Stimulated activated CD4-positive, alpha-beta T cell treated with anti-CD3 and anti-CD28 coated beads, TNF-alpha, amount 100 ng/mL, for 48 hours (primary cell): Measurements from ENCODE around the gene APOBEC3F.
A peak's percentile ranks its signal among the peaks of the same experiment; 100 is the strongest.
"Not testable (repeated sequence)": the region's sequence is repeated elsewhere in the genome, so short reads cannot be mapped to it uniquely, and the experiment has no call there.

Experiments
- DNase-seq, 3 donors: peaks; one replicate each; pipeline ENCODE4 v3.0.0-alpha.2; 2020; ENCODE audit warnings: low read depth in 3 of 3

The APOBEC3F gene

DNA sequence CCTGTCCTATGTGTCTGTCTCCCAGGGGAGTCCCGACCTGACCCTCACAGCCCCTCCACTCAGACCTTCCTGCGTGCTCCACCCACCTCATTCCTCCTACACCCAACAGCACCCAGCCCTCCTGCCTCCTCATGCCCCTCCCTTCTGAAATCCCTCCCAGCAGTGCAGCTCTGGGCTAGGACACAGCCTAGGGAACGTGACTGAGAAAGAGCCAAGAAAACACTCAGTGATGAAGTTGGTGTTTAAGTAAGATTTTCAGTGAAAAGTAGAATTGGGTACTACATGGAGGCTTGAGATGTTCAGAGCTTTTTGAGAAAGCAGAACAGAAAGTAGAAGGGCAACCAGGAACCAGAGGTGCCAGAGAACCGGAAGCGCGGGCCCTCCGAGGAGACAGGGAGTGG lies 31.9 kb downstream of the APOBEC3F start:
- DNase-seq = not testable (repeated sequence)

DNA sequence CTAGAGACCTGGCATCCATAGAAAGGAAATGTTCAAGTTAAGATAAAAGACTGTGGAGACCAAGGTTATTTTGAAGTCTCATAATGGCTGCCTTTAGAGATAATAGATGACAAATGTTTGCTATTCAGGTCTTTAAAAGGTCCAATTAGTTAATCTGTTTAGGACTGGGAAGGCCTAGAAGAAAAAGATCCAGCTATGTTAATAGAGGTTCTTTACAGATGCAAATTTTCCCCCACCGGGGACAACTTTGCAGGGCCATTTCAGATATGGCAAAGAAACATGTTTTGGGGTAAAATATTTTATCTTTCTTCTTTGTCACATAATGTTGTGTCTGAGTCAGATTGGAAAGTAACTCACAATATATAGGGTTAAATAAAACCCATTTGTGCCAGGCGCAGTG lies 33.3 kb downstream of the APOBEC3F start:
- no peak for DNase-seq

DNA sequence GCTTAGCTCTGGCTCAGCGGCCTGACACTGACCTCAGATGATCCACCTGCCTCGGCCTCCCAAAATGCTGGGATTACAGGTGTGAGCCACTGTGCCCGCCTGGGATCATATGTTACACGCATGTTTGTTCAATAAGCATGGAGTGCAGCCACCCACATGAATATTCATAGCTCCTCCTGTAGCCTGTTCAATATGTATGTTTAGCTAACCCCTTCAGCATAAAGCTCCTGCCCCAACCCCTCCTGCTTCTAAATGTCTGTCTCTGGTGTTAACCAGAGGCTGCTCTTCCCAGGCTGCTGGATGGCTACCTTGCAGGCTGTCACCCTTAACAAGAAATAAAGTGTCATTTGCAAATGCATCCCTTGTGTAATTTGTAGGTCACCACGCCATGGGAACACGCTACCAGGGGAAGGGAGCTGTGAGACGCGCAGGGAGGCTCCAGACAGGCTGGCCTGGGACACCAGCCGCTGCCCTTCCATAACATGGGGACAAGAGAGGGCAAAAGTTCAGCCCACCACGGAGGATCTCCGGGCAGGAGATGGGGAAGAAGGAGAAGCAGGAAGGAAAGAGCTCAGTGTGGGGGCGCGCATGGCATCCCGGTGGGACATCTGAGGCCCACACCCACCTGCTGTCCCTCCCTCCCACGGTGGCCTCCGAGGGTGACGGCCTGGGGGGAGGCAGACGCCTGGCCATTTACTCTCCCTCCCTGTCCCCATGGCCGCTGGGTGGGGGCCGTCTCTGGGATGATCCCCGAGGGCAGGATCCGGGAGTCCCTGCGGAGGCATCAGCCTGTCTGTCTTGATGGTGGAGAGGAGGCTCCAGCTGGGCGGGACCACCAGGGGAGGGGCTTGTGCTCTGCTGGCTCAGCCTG lies 35.7 kb downstream of the APOBEC3F start:
- DNase-seq = not testable (repeated sequence)

DNA sequence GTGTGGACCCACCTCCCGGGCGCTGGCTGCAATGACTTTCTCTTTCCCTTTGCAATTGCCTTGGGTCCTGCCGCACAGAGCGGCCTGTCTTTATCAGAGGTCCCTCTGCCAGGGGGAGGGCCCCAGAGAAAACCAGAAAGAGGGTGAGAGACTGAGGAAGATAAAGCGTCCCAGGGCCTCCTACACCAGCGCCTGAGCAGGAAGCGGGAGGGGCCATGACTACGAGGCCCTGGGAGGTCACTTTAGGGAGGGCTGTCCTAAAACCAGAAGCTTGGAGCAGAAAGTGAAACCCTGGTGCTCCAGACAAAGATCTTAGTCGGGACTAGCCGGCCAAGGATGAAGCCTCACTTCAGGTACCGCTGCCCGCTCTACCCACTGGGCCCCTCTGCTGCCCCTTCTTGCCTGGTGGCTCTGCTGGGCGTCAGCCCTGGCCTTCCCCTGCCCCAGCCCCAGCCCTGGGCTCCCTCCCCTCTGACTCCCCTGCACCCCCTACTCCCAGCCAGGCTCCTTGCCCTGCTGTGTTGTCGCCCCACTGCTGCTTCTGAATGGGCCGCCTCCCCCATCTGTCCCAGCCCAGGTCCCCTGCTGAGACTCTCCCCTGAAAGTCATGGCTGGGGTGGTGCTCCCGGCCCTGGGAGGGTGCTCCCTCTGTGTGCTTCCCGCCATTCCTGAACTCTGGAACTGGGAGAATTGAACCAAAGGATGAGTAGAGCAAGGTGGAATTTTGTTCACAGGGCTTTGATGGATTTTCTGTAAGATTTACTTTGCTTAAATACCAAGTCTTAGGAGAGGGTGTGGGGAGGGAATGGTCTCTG lies 36.6 kb downstream of the APOBEC3F start, which contains the start of gene APOBEC3G:
TSS of gene APOBEC3G (plus strand) at position 250 of the 815 bp plus-strand sequence. CDS start at position 337, 87 bp downstream.
- peak in 1 of 3 donors; percentile 32 for DNase-seq

DNA sequence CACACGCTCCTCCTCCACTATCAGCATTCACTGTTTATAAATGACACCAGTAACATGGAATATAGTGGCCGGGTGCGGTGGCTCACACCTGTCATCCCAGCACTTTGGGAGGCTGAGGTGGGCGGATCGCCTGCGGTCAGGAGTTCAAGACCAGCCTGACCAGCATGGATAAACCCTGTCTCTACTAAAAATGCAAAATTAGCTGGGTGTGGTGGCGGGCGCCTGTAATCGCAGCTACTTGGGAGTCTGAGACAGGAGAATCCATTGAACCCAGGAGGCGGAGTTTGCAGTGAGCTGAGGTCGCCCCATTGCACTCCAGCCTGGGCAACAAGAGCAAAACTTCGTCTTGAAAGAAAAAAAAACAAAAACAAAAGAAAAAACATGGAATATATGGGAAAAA lies 37.2 kb downstream of the APOBEC3F start:
- not testable (repeated sequence) for DNase-seq

DNA sequence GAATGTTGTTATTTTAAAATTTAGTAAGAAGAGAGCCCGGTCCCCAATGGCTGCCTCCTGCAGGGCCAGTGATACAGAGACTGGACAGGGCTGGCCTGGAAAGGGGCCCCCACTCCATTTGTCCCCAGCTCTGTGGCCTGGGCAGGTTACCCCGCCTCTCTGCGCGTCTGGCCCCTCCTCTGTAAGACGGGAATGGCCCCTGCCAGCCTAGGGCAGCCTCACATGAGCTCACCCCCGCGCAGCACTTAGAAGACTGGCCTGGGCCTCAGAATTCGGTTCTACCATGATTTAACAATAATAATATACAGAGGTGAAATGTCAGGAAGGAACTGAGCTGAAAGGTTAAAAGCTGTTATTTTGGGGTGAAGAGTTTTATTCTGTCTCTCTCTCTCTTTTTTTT lies 37.7 kb downstream of the APOBEC3F start:
- no peak for DNase-seq

DNA sequence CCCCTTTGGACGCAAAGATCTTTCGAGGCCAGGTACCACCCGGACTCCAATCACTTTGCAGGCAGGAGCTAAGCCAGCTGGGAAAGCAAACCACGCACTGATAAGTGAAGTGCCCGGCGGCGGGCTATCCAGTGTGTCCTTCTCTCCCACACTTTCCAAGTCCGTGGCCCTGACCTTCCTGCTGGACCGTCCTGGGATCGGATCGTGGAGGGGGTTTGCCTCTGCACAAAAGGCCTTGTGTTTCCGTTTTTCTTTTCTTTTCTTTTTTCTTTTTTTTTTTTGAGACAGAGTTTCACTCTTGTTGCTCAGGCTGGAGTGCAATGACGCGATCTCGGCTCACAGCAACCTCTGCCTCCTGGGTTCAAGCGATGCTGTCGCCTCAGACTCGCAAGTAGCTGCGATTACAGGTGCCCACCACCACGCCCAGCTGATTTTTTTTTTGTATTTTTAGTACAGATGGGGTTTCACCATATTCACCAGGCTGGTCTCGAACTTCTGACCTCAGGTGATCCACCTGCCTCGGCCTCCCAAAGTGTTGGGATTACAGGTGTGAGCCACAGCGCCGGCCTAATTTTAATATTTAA lies 38.5 kb downstream of the APOBEC3F start:
- not testable (repeated sequence) for DNase-seq

DNA sequence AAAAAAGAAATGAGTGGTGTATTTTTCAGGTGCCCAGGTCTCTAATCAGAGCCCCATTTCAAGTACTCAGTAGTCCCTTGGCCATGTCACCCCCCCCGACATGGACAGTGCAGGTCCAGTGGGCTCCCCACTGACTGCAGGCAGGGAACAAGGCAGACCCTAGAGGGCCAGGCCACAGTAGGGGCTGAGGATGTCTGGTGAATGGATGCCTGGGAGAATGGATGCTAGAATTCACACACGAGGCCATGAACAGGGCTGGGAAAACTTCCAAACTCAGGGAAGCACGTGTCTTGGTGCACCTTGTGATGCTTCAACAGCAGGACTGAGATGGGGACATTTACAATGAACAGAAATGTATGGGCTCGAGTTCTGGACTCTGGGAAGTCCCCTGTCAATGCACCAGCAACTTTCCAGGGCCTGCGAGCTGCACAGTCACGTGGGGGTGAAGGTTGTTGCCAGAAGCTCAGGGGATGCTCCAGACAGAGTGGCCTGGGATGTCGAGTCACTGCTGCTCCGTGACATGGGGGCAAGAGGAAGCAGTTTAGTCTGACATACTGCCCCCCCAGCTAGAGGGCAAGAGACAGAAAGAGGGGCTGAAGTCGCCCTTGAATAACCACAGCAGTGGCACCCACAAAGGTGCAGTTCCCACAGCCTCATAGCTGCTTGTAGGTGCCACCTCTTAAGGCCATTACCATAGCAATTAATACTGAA lies 39.5 kb downstream of the APOBEC3F start:
- DNase-seq = no peak

DNA sequence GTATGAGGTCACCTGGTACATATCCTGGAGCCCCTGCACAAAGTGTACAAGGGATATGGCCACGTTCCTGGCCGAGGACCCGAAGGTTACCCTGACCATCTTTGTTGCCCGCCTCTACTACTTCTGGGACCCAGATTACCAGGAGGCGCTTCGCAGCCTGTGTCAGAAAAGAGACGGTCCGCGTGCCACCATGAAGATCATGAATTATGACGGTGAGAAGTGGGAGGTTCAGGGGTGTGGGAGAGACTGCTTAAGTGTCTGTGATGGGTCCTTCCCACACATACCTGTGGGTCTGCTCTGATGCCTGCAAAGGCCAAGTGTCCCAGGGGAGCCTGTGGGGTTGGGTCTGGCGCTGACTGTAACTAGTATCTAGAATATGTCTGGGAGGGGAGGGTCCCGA lies 40.4 kb downstream of the APOBEC3F start:
- DNase-seq = no peak

DNA sequence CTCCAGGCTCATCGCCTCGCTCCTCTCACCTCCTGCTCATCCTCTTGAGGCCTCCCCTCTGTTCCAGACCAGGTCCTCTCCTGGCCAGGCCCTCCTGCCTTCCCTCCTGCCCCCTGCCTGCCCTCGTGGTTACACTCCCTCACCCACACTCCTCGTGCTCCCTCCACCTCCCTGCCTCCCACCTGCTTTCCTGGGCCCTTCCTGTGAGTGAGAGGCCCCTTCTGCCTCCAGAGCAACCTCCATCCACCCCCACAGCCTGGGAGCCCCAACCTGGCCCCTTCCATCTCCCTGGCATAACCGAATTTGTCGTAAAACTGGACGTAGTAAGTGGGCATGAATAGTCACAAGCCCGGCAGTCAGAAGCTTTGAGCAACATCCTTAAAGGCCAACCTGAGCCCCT lies 40.9 kb downstream of the APOBEC3F start:
- no peak for DNase-seq

DNA sequence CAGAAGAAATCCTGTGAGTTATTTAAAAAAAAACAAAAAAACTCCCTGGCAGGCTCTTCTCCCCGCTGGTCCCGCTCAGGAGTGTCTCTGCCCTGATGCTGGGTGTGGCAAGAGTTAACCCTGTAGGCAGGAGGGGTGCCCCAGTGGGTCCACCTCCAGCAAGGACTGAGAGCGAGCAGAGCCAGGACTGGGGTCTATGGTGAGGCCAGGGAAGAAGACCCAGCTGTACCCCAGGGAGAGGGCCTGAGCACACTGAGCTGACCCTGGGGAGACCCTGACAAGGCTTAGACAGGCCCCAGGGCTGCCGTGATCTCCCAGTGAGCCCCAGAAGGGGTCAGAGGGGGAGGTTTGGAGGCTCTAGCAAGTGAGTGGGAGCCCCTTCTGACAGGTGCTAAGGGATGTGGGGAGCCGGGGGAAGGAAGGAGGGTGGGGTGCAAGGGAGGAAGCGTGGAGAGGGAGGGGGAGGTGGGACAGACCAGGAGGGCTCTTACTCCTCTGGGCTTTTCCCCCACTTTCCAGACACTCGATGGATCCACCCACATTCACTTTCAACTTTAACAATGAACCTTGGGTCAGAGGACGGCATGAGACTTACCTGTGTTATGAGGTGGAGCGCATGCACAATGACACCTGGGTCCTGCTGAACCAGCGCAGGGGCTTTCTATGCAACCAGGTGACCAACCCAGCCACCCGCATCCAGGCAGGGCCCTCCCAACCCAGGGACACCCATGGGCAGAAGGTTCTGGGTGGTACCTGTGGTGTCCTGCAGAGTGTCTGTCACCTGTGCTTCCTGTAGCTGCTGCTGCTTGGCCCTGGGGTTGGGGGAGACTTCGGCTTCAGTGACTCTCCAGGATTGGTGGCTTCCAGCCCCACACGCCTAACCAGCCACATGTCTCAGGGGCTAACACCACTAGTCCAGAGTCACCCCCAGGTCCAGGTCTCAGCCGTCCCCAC lies 42.8 kb downstream of the APOBEC3F start:
- no peak for DNase-seq

DNA sequence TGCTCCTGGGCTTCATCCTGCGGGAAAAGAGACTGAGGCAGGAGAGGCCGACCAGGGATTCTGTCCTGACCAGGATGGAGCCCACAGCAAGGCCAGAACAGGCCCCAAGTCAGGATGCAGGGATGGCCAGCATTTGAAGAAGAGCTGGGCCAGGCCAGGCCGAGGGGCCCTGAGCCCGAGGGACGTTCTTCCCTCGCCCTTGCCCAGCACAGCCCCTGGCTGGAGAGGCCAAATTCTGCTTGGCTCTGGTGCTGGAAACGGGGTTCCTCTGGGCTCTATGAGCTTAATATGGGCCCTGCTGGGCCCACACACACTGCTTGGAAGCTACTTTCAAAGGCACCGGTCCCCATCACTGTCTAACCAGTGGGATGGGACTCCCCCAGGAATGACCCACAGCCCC lies 44.0 kb downstream of the APOBEC3F start:
- no peak for DNase-seq

DNA sequence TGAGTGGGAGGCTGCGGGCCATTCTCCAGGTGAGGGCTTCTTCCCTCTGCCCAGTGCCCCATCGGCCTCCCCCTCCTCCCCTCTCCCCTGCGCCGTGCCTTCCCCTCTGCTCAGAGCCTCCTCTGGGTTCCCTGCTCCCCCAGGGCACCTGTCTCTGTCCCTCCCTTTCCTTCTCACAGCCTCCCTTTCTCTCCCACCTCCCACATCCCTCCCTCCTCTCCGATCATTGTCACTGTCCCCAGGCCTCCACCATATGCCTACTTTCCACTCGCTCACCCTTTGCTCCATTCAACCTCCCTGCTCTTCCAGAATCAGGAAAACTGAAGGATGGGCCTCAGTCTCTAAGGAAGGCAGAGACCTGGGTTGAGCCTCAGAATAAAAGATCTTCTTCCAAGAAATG lies 46.4 kb downstream of the APOBEC3F start:
- no peak for DNase-seq

DNA sequence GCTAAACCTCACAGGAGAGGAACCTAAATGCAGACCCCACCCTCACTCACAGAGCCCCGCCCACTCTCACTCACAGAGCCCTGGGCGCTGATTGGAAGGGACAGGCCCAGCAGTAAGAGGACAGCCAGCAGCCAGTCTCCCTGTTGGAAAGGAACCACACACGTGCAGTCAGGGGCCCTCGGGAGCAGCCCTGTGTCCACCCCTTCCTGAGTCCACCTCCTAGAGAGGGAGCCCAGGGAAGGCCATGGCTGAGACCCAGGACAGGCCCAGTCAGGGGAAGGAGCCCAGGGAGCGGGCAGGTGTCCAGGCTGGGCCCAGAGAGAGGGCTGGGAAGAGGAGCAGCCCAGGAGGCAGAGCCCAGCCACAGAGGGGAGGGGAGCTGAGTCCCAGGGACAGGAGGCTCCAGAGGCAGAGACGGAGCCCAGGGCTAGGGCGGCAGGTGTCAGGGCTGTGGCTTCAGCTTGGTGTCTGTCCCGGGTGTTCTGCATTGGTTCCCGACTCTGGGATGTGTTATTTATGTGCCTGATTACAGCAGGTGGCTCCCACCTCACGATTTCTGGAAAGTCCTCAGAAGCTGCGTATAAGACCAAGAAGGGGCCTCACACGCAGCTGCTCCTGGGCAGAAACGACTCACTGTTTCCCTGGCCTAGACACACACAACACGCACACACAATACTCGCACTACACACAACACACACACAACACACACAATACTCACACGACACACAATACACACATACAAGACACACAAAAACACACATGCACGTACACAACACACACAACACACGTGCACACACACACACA lies 47.4 kb downstream of the APOBEC3F start:
- no peak for DNase-seq

DNA sequence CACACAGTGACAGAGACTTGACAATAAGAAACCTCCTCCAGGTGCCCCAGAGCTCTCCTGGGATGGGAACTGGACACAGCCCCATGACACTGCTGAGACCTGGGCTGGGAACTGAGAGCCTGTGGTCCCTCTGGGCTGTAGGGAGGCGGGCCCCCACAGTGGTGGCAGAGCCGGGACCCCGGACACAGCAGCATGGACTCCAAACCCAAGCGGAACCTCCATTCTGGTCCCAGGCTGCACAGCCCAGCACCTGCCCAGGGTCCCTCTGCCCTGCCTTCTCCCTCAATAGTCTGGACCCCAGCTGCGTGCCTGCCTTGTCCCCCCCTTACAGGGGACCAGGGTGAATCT lies 48.0 kb downstream of the APOBEC3F start:
- no peak for DNase-seq

DNA sequence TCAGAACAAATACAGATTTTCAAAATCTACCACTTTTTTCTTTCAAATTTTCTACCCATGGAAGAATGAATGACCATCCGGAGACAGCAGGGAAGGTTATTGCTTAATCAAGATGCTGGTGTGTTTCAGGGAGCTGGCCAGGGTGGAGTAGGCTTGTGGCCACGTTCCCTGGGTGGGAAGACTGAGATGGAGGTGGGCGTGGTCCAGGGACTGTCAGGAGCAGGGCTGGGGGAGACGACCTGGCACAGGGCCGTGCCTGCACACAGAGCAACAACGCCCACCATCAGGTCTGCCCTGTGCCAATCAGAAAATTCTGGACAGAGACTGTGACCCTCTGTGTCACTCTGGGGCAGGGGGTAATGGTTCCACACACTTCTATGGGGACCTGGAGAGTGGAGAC lies 49.3 kb downstream of the APOBEC3F start:
- no peak for DNase-seq

DNA sequence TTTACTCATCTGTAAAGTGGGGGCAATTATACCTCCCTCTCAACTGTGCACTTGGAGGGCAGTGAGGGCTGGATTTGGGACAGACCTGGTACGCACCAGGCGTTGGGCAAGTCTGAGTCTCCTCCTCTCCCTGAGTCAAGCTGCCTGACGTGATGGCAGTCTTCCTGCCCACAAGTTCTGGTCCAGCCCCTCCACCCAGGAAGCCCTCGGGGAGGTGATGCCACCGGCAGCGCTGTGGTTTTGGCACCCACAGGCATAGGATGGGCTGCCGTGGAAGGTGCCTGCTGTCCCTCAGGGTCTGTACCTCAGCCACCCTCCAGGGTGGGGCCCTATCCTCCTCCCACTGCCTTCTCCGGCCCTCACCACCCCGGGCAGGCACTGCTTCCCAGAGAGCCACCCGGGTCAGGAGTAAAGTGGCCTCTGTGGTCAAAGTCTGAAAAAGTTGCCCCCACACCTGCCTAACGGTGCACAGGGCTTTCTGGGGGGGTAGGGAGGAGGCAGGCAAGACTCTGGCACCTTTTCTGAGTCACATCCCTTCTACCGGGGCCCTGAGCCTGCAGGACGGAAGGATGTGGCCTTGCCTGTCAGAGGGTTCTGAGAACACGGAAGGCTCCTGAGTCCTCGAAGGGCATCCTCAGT lies 49.9 kb downstream of the APOBEC3F start:
- DNase-seq = peak in 2 of 3 donors; percentile 68 to 80

DNA sequence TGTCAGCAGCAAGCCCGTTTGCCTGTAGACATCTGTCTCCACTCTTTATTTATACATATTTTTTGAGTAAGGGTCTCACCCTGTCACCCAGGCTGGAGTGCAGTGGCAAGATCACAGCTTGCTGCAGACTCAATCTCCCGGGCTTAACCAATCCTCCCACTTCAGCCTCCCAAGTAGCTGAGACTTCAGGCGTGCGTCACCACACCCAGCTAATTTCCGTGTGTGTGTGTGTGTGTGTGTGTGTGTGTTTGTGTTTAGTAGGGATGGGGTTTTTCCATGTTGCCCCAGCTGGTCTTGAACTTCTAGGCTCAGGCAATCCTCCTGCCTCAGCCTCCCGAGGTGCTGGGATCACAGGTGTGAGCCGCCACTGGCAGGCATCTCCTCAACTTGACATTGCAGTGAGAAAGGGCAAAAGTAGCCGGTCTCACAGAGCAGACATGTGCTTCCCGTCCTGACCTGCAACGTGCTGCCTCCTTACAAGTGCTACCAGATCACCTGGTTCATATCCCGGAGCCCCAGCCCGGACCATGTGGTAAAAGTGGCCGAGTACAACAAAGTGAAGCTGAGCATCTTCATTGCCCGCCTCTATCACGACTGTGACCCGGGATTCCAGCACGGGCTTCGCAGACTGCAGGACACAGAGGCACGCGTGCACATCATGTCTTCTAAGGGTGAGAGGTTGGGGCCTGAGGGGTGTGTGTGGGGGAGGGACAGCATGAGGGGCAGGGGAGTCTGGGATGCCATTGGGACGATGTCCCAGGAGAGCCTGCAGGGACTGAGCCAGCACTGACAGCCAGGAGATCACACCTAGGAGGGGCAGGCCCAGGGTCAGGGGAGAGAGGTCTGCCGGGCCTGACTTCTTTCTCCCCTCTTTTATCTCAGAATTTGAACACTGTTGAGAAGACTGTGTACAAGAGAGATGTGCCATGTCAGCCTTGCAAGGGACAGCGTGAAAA lies 50.7 kb downstream of the APOBEC3F start:
- no peak for DNase-seq
